ENCODE data around the gene RNF183. TPM values are rescaled to one million over a fixed set of nuclear protein-coding genes. Genes with fewer than 3 reads are reported as not detected.

RNF183 gene
- total RNA-seq, 4 donors from 2014 or later = 1.1 to 1.5 TPM; not detected in 2

DNA sequence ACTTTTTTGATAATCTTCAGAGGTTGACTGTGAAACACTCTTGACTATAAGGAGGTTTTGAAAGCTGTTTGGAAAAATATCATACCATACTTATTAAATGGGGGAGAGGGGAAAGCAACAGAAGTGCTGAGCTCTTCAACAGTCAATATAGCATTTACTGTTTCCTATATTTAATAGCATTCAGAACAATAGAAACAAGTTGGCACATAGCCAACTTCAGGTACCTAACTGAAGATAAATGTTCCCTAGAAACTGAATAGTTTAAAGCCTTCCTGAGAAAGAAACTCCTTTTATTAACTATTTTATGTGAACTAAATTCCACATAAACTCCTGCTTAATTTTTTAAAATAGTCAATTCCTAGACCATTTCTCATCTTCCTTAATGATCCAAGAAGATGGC, 55.5 kb downstream of the RNF183 start:
- no peak for DNase-seq (ENCODE audit: low spot score in 2 of 2)
- no peak overlapping the region for H3K4me3 ChIP-seq (ENCODE audit: low read depth, poor library complexity, severe bottlenecking)
- intact Hi-C loops (cut with DNase I; ENCODE audit: low total_unique reads) = no loop called here
- TF ChIP-seq, protein P1, sequence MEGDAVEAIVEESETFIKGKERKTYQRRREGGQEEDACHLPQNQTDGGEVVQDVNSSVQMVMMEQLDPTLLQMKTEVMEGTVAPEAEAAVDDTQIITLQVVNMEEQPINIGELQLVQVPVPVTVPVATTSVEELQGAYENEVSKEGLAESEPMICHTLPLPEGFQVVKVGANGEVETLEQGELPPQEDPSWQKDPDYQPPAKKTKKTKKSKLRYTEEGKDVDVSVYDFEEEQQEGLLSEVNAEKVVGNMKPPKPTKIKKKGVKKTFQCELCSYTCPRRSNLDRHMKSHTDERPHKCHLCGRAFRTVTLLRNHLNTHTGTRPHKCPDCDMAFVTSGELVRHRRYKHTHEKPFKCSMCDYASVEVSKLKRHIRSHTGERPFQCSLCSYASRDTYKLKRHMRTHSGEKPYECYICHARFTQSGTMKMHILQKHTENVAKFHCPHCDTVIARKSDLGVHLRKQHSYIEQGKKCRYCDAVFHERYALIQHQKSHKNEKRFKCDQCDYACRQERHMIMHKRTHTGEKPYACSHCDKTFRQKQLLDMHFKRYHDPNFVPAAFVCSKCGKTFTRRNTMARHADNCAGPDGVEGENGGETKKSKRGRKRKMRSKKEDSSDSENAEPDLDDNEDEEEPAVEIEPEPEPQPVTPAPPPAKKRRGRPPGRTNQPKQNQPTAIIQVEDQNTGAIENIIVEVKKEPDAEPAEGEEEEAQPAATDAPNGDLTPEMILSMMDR (IDR thresholded peaks at IDR 0.05) = no peak
- TF ChIP-seq POLR2A (IDR thresholded peaks at IDR 0.05) = no peak

Other genes with a start within 250 kb of the RNF183 start
- 1 to 10 TPM in 3 of 4 donors, under 1 TPM in 1; 0.56 to 2.1 (median 1.2) TPM for gene ZFP37, start 246.7 kb downstream of the RNF183 start, total RNA-seq
- 100 to 1,000 TPM in 2 of 4 donors, 10 to 100 TPM in 2; 82.4 to 128 (median 99.2) TPM for gene SLC31A2, start 152.4 kb downstream of the RNF183 start, total RNA-seq
- 10 to 100 TPM; 27.7 to 33.3 (median 30.3) TPM for gene FKBP15, start 82.1 kb downstream of the RNF183 start, total RNA-seq
- 10 to 100 TPM; 22.9 to 45.0 (median 33.9) TPM for gene SLC31A1, start 81.8 kb downstream of the RNF183 start, total RNA-seq
- gene CDC26, start 27.8 kb downstream of the RNF183 start, total RNA-seq = 10 to 100 TPM; 17.8 to 33.3 (median 20.1) TPM
- gene PRPF4, start 27.7 kb downstream of the RNF183 start, total RNA-seq = 10 to 100 TPM; 15.6 to 20.2 (median 16.8) TPM
- 1 to 10 TPM; 1.3 to 2.3 (median 1.8) TPM for gene WDR31, start 36.9 kb upstream of the RNF183 start, total RNA-seq
- 10 to 100 TPM; 36.9 to 56.9 (median 43.4) TPM for gene BSPRY, start 46.2 kb upstream of the RNF183 start, total RNA-seq
- gene HDHD3, start 73.6 kb upstream of the RNF183 start, total RNA-seq = 10 to 100 TPM; 44.7 to 50.3 (median 48.3) TPM
- gene ALAD, start 97.9 kb upstream of the RNF183 start, total RNA-seq = 10 to 100 TPM; 26.0 to 60.7 (median 39.9) TPM
- 10 to 100 TPM; 20.9 to 39.1 (median 27.1) TPM for gene POLE3, start 107.3 kb upstream of the RNF183 start, total RNA-seq
- under 1 TPM; 0.17 to 0.46 (median 0.37) TPM for gene C9orf43, start 107.4 kb upstream of the RNF183 start, total RNA-seq
- gene RGS3, start 160.4 kb upstream of the RNF183 start, total RNA-seq = 10 to 100 TPM; 10.5 to 18.2 (median 12.8) TPM